HTERT RPE-1 (cell line): ENCODE data around the gene ZNF534.
"Not testable (repeated sequence)": the region's sequence is repeated elsewhere in the genome, so short reads cannot be mapped to it uniquely, and the experiment has no call there.

Source experiments
- in situ Hi-C: fragments of 300-500 bp; cut with MboI; formaldehyde crosslinking; loops from 4 replicates; pipeline ENCODE4 v1.14.3; 2020; ENCODE audit warnings: low sequenced_read_pairs

ZNF534 gene

GRCh38 chr19:52494518-52494917 lies 65.6 kb downstream of the ZNF534 start:
- in situ Hi-C loops: no loop called here

- in situ Hi-C loops: no loop called here
These were observed 69.6 kb downstream of the ZNF534 start for GRCh38 chr19:52498571-52498970.

- in situ Hi-C loops: not testable (repeated sequence)
These were observed 71.5 kb downstream of the ZNF534 start for GRCh38 chr19:52500474-52500873.

GRCh38 chr19:52500991-52501390 lies 72.0 kb downstream of the ZNF534 start:
- in situ Hi-C loops: not testable (repeated sequence)
